HFF-Myc (cell line): Measurements from ENCODE around the gene NEK1.
"Not testable (repeated sequence)": the region's sequence is repeated elsewhere in the genome, so short reads cannot be mapped to it uniquely, and the experiment has no call there.

Experiments
- DNase-seq: peaks from one replicate; pipeline ENCODE4 v3.0.0-alpha.2; 2011; ENCODE audit warnings: low read depth; ENCODE audit errors: extremely low read depth
- H3K4me3 ChIP-seq: replicated peaks from 2 replicates; pipeline ENCODE4 v1.5.1; 2011; ENCODE audit warnings: low read depth, mild to moderate bottlenecking, control low read depth, low read length
- CTCF ChIP-seq: IDR thresholded peaks from 2 replicates; pipeline ENCODE4 v1.5.1; 2012; ENCODE audit warnings: mild to moderate bottlenecking, low read depth, low read length, control low read depth; ENCODE audit errors: missing control alignments

Gene NEK1

GRCh38 chr4:169594560-169595195 lies 17.7 kb downstream of the NEK1 start:
- TF ChIP-seq CTCF = no peak
- DNase-seq = no peak
- no peak overlapping the region for H3K4me3 ChIP-seq

GRCh38 chr4:169593050-169593560 lies 19.3 kb downstream of the NEK1 start:
- TF ChIP-seq CTCF = no peak
- H3K4me3 ChIP-seq = no peak overlapping the region
- DNase-seq = no peak

GRCh38 chr4:169583563-169583962 lies 28.8 kb downstream of the NEK1 start:
- no peak for TF ChIP-seq CTCF
- DNase-seq = peak; percentile 59
- no peak overlapping the region for H3K4me3 ChIP-seq

- no peak overlapping the region for H3K4me3 ChIP-seq
- DNase-seq = no peak
- no peak for TF ChIP-seq CTCF
Measured at GRCh38 chr4:169582706-169583105, 29.7 kb downstream of the NEK1 start.

- no peak for TF ChIP-seq CTCF
- DNase-seq = no peak
- H3K4me3 ChIP-seq = no peak overlapping the region
Measured at GRCh38 chr4:169582203-169582602, 30.2 kb downstream of the NEK1 start.

GRCh38 chr4:169573889-169574288 lies 38.5 kb downstream of the NEK1 start:
- no peak overlapping the region for H3K4me3 ChIP-seq
- no peak for TF ChIP-seq CTCF
- DNase-seq = no peak

GRCh38 chr4:169571435-169571834 lies 40.9 kb downstream of the NEK1 start:
- no peak overlapping the region for H3K4me3 ChIP-seq
- DNase-seq = no peak
- TF ChIP-seq CTCF = no peak

GRCh38 chr4:169571012-169571411 lies 41.4 kb downstream of the NEK1 start:
- not testable (repeated sequence) for H3K4me3 ChIP-seq, DNase-seq

- H3K4me3 ChIP-seq, DNase-seq: not testable (repeated sequence)
Measured at GRCh38 chr4:169570266-169570665, 42.1 kb downstream of the NEK1 start.

- DNase-seq, H3K4me3 ChIP-seq: not testable (repeated sequence)
Measured at GRCh38 chr4:169569188-169569587, 43.2 kb downstream of the NEK1 start.
